H1 (cell line): ENCODE results near the gene RGS3. TPM values are rescaled to one million over a fixed set of nuclear protein-coding genes. Genes with fewer than 3 reads are reported as not detected.

Experiments used
- CTCF ChIA-PET: fragments of 300-600 bp; sonication (Branson Sonifier 250); formaldehyde crosslinking; loops from one replicate; lab custom pipeline; 2021; ENCODE audit not compliant: partially characterized antibody; lab: Charles Lee
- POLR2A ChIA-PET: fragments of 300-600 bp; sonication (Branson Sonifier 250); formaldehyde crosslinking; loops from one replicate; lab custom pipeline; 2021; ENCODE audit warnings: inconsistent platforms; ENCODE audit not compliant: partially characterized antibody; lab: Charles Lee
- DNase-seq, 2 experiments: peaks; one replicate each; pipeline versions ENCODE4 v3.0.0 to v3.0.0-alpha.2; 2010 to 2022; ENCODE audit warnings: low spot score in 2 of 2, low read depth in 1 of 2, mixed read lengths in 1 of 2
- FAIRE-seq: peaks from 2 replicates; lab custom pipeline; 2011; peaks lifted over from hg19 to GRCh38; lab: Jason Lieb, UNC
- H2AFZ ChIP-seq: 2 replicates; pipeline ENCODE4 v1.8.1; 2012; ENCODE audit warnings: low read length, inconsistent platforms
- H2AK5ac ChIP-seq: 2 replicates; pipeline ENCODE4 v1.6.1; 2013; ENCODE audit warnings: low read depth, low read length
- H2BK120ac ChIP-seq: replicated peaks from 2 replicates; pipeline ENCODE3; 2013; ENCODE audit warnings: low read depth, low read length, inconsistent platforms
- H2BK12ac ChIP-seq: 2 replicates; pipeline ENCODE4 v1.6.1; 2013; ENCODE audit warnings: low read depth, low read length
- H2BK15ac ChIP-seq: 2 replicates; pipeline ENCODE4 v1.6.1; 2013; ENCODE audit warnings: low read length
- H2BK20ac ChIP-seq: 2 replicates; pipeline ENCODE4 v1.6.1; 2013; ENCODE audit warnings: low read length
- H2BK5ac ChIP-seq: 2 replicates; pipeline ENCODE4 v1.6.1; 2013; ENCODE audit warnings: low read depth, low read length
- H3K14ac ChIP-seq: 2 replicates; pipeline ENCODE4 v1.6.1; 2013; ENCODE audit warnings: inconsistent platforms; ENCODE audit not compliant: insufficient read length
- H3K18ac ChIP-seq: 2 replicates; pipeline ENCODE4 v1.6.1; 2013; ENCODE audit warnings: low read length; ENCODE audit errors: extremely low read depth
- H3K23ac ChIP-seq: 2 replicates; pipeline ENCODE4 v1.6.1; 2013; ENCODE audit warnings: inconsistent platforms; ENCODE audit not compliant: insufficient read length
- H3K23me2 ChIP-seq: 2 replicates; pipeline ENCODE4 v1.6.1; 2013; ENCODE audit warnings: low read depth, low read length
- H3K27ac ChIP-seq: 2 replicates; pipeline ENCODE4 v1.6.1; 2011; ENCODE audit warnings: low read depth, low read length, inconsistent platforms
- H3K27me3 ChIP-seq, 4 experiments: replicated peaks in 1 of 4; 1 replicate in 1 of 4; 2 replicates in 3 of 4; pipeline versions ENCODE4 v1.6.1 to v1.8.1; 2011 to 2013; ENCODE audit warnings: low read length in 3 of 4, mild to moderate bottlenecking in 3 of 4, inconsistent platforms in 2 of 4, mixed read lengths in 2 of 4, moderate library complexity in 1 of 4; ENCODE audit not compliant: control insufficient read depth in 3 of 4, insufficient read depth in 3 of 4; ENCODE audit errors: extremely low read depth in 1 of 4
- H3K36me3 ChIP-seq, 4 experiments: 2 replicates each; pipeline versions ENCODE4 v1.6.1 to v1.8.1; 2011 to 2013; ENCODE audit warnings: mild to moderate bottlenecking in 4 of 4, low read length in 3 of 4, moderate library complexity in 2 of 4, control low read depth in 1 of 4, inconsistent platforms in 1 of 4; ENCODE audit not compliant: insufficient read depth in 4 of 4, control insufficient read depth in 2 of 4
- H3K4ac ChIP-seq: replicated peaks from 2 replicates; pipeline ENCODE3; 2013; ENCODE audit warnings: low read length, low read depth, mixed read lengths, inconsistent platforms; ENCODE audit not compliant: insufficient read length
- H3K4me1 ChIP-seq, 4 experiments: replicated peaks in 1 of 4; 1 replicate in 1 of 4; 2 replicates in 3 of 4; pipeline versions ENCODE4 v1.6.1 to v1.8.1; 2011 to 2013; ENCODE audit warnings: low read length in 3 of 4, inconsistent platforms in 2 of 4, mixed read lengths in 1 of 4; ENCODE audit not compliant: insufficient read depth in 4 of 4, control insufficient read depth in 3 of 4
- H3K4me2 ChIP-seq, 2 experiments: 2 replicates each; pipeline versions ENCODE4 v1.6.1 to v1.8.1; 2011 to 2013; ENCODE audit warnings: low read depth in 2 of 2, low read length in 2 of 2, control low read depth in 1 of 2, inconsistent platforms in 1 of 2, mild to moderate bottlenecking in 1 of 2; ENCODE audit not compliant: insufficient read depth in 1 of 2
- H3K4me3 ChIP-seq, 4 experiments: fragments of 200-600, 300-600 bp in 1 of 4; sonication (generic), shearing (Covaris generic), sonication (Bioruptor Twin) in 1 of 4; 2 replicates each; pipeline versions ENCODE4 v1.5.1 to v1.8.1; 2011 to 2016; ENCODE audit warnings: low read length in 4 of 4, low read depth in 3 of 4, control low read depth in 2 of 4, inconsistent platforms in 2 of 4, mild to moderate bottlenecking in 2 of 4, mixed read lengths in 1 of 4, moderate library complexity in 1 of 4; ENCODE audit not compliant: insufficient read depth in 2 of 4; ENCODE audit errors: extremely low read depth in 1 of 4
- H3K56ac ChIP-seq: replicated peaks from 2 replicates; pipeline ENCODE3; 2013; ENCODE audit warnings: low read depth, mild to moderate bottlenecking, mixed read lengths, low read length, inconsistent platforms; ENCODE audit not compliant: insufficient read length
- H3K79me1 ChIP-seq: 2 replicates; pipeline ENCODE4 v1.6.1; 2013; ENCODE audit warnings: low read depth, low read length, control low read depth
- H3K79me2 ChIP-seq, 2 experiments: 2 replicates each; pipeline versions ENCODE4 v1.6.1 to v1.8.1; 2012 to 2013; ENCODE audit warnings: low read length in 2 of 2, mild to moderate bottlenecking in 2 of 2, inconsistent platforms in 1 of 2; ENCODE audit not compliant: insufficient read depth in 2 of 2, control insufficient read depth in 1 of 2
- H3K9ac ChIP-seq, 4 experiments: replicated peaks in 1 of 4; 1 replicate in 1 of 4; 2 replicates in 3 of 4; pipeline versions ENCODE4 v1.6.1 to v1.8.1; 2011 to 2013; ENCODE audit warnings: low read depth in 3 of 4, low read length in 3 of 4, control low read depth in 2 of 4, mild to moderate bottlenecking in 2 of 4, moderate library complexity in 2 of 4, inconsistent platforms in 1 of 4; ENCODE audit errors: extremely low read depth in 1 of 4
- H3K9me3 ChIP-seq, 2 experiments: 2 replicates each; pipeline versions ENCODE4 v1.6.1 to v1.8.1; 2012 to 2013; ENCODE audit warnings: mild to moderate bottlenecking in 2 of 2, moderate library complexity in 2 of 2, control low read depth in 1 of 2, inconsistent platforms in 1 of 2, low read depth in 1 of 2, low read length in 1 of 2, mixed read lengths in 1 of 2; ENCODE audit not compliant: insufficient read depth in 2 of 2
- H4K20me1 ChIP-seq, 2 experiments: replicated peaks in 1 of 2; 2 replicates each; pipeline versions ENCODE3 to v1.8.1; 2011 to 2013; ENCODE audit warnings: inconsistent platforms in 2 of 2, low read length in 2 of 2, mild to moderate bottlenecking in 1 of 2; ENCODE audit not compliant: insufficient read depth in 2 of 2, control insufficient read depth in 1 of 2
- H4K5ac ChIP-seq: 2 replicates; pipeline ENCODE4 v1.6.1; 2013; ENCODE audit warnings: low read length, low read depth, mixed read lengths, inconsistent platforms; ENCODE audit not compliant: insufficient read length
- H4K8ac ChIP-seq: 2 replicates; pipeline ENCODE4 v1.8.0; 2013; ENCODE audit warnings: mild to moderate bottlenecking, moderate library complexity, low read length, inconsistent platforms; ENCODE audit not compliant: insufficient read depth; ENCODE audit errors: extremely low read depth
- H4K91ac ChIP-seq: replicated peaks from 2 replicates; pipeline ENCODE3; 2013; ENCODE audit warnings: low read length, mixed read lengths, inconsistent platforms; ENCODE audit not compliant: insufficient read length
- ATF2 ChIP-seq: IDR thresholded peaks from 2 replicates; pipeline ENCODE4 v1.6.1; 2012; ENCODE audit warnings: low read length, inconsistent platforms
- ATF3 ChIP-seq: IDR thresholded peaks from 2 replicates; pipeline ENCODE4 v1.6.1; 2011; ENCODE audit warnings: low read depth, mild to moderate bottlenecking, low read length; ENCODE audit not compliant: insufficient read depth
- BCL11A ChIP-seq, 2 experiments: IDR thresholded peaks; one replicate each; pipeline ENCODE4 v1.6.1; 2011; ENCODE audit warnings: low read depth in 2 of 2, low read length in 2 of 2, mild to moderate bottlenecking in 2 of 2
- GTF2F1 ChIP-seq: IDR thresholded peaks from 2 replicates; pipeline ENCODE4 v1.6.1; 2012; ENCODE audit warnings: low read depth, low read length, improper control_type of control experiment, borderline replicate concordance
- HDAC6 ChIP-seq: IDR thresholded peaks from one replicate; pipeline ENCODE4 v1.7.1; 2012; ENCODE audit warnings: low read depth, mild to moderate bottlenecking, inconsistent platforms, low read length, moderate library complexity
- POU5F1 ChIP-seq: IDR thresholded peaks from 2 replicates; pipeline ENCODE4 v1.6.1; 2011; ENCODE audit warnings: low read depth, mild to moderate bottlenecking, low read length, moderate library complexity
- RFX5 ChIP-seq: IDR thresholded peaks from 2 replicates; pipeline ENCODE4 v1.6.1; 2011; ENCODE audit warnings: low read depth, low read length, improper control_type of control experiment, borderline replicate concordance
- ZNF274 ChIP-seq: IDR thresholded peaks from 2 replicates; pipeline ENCODE4 v1.7.0; 2012; ENCODE audit warnings: low read length, borderline replicate concordance; ENCODE audit errors: extremely low read depth
- WGBS, 2 experiments: shearing (Covaris generic) in 1 of 2; methylation state at CpG; one replicate each; pipeline versions ENCODE4 v1.1.6 to v1.1.7; 2013 to 2015; ENCODE audit warnings: low lambda C conversion rate in 2 of 2, mixed read lengths in 2 of 2, inconsistent platforms in 1 of 2, low coverage in 1 of 2, missing lambda C conversion rate in 1 of 2; ENCODE audit not compliant: insufficient replicate concordance in 2 of 2, insufficient coverage in 1 of 2, insufficient read length in 1 of 2; ENCODE audit errors: extremely low coverage in 1 of 2, missing lambda C conversion rate in 1 of 2; 5-methylcytosine and 5-hydroxymethylcytosine counted together
- polyA plus RNA-seq, 7 experiments: library from polyadenylated mRNA; depleted of rRNA in 3 of 7; stranded (reverse) in 5 of 7; unstranded in 2 of 7; fragments of >200 nt in 5 of 7; fragments of 200-250 nt in 2 of 7; gene quantifications; 1 replicate in 5 of 7; 2 replicates in 1 of 7; 4 replicates in 1 of 7; pipeline versions ENCODE4 v1.2.1 to v1.2.3, GENCODE V29; 2011 to 2013; ENCODE audit warnings: missing spikeins in 2 of 7, mixed read lengths in 2 of 7
- total RNA-seq: library from RNA; stranded (reverse); fragmentation: NEBNext Ultra II Directional; extraction: Animal tissue kit (Norgen Biotek cat#: 25700); gene quantifications from 2 replicates; pipeline ENCODE4 v1.2.1, GENCODE V29; 2021
- TF ChIP-seq, protein P1 (sequence below): IDR thresholded peaks from 2 replicates; pipeline ENCODE4 v1.6.1; 2011; ENCODE audit warnings: low read length, improper control_type of control experiment

RGS3 gene
- total and polyA plus RNA-seq, 2 of the 8 experiments (the other 6 are each of a cell fraction or from before 2014, with no cell fraction given) = 12.6 to 18.2 TPM

- Histone ChIP-seq H3K79me1 (no peaks in the 10 kb centered on the region), H3K23me2 (no peaks in the 10 kb centered on the region), H4K20me1 (no peaks in the 10 kb centered on the region), H2BK15ac (no peak overlapping the region), H3K36me3 (no peaks in the 10 kb centered on the region), H3K4ac (no peak overlapping the region), H3K14ac (no peak overlapping the region)
- CTCF ChIA-PET = interaction anchor here (1.2 to 18.7 kb wide), 3 partner anchors 12 to 198 kb away, joined by 3 to 1065 read pairs (median 44); no protein-coding TSS in a partner anchor
- FAIRE-seq = no peak
- no peak for DNase-seq
- no peak for TF ChIP-seq POU5F1
- no peak for TF ChIP-seq HDAC6
- TF ChIP-seq ZNF274 = no peak
- no peak for TF ChIP-seq GTF2F1
- no peak for TF ChIP-seq ATF3
- TF ChIP-seq ATF2 = no peak
- no peak for TF ChIP-seq RFX5
- TF ChIP-seq, protein P1, sequence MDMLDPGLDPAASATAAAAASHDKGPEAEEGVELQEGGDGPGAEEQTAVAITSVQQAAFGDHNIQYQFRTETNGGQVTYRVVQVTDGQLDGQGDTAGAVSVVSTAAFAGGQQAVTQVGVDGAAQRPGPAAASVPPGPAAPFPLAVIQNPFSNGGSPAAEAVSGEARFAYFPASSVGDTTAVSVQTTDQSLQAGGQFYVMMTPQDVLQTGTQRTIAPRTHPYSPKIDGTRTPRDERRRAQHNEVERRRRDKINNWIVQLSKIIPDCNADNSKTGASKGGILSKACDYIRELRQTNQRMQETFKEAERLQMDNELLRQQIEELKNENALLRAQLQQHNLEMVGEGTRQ = no peak
- TF ChIP-seq BCL11A (IDR thresholded peaks at IDR 0.05; ENCODE audit: low read depth in 2 of 2, low read length in 2 of 2) = no peak
- TF ChIP-seq, all 59 proteins: peak for 0
- H3K4me2 ChIP-seq = no peak overlapping the region
- no peak overlapping the region for H3K9ac ChIP-seq
- peaks cover 12 to 47% (median 34%) of the 10 kb centered on the region in 4 experiments for H3K27me3 ChIP-seq
- H3K79me2 ChIP-seq = no peaks in the 10 kb centered on the region
- H3K27ac ChIP-seq = no peak overlapping the region
- H2BK120ac ChIP-seq = no peak overlapping the region
- no peak overlapping the region for H3K23ac ChIP-seq
- POLR2A ChIA-PET = no interaction called here
- no peak overlapping the region for H2BK20ac ChIP-seq
- H3K18ac ChIP-seq = no peak overlapping the region
- no peak overlapping the region for H2BK5ac ChIP-seq
- no peak overlapping the region for H4K91ac ChIP-seq
- no peak overlapping the region for H3K56ac ChIP-seq
- H2BK12ac ChIP-seq = no peak overlapping the region
- H3K9me3 ChIP-seq = no peaks in the 10 kb centered on the region
- H3K4me1 ChIP-seq = no peaks in the 10 kb centered on the region
- no peak overlapping the region for H3K4me3 ChIP-seq
- H2AK5ac ChIP-seq = no peak overlapping the region
- WGBS, 2 experiments = 78% methylated on average over 2 of the region's 2 CpGs; no CpG with 5 or more reads in 1 of the 2 experiments
- no peak overlapping the region for H2AFZ ChIP-seq
- no peak overlapping the region for H4K5ac ChIP-seq
- H4K8ac ChIP-seq = no peak overlapping the region
Measured at GRCh38 chr9:113644321-113644720, 180.8 kb downstream of the RGS3 start.
